Measurements from ENCODE around the gene RECQL.

DNA sequence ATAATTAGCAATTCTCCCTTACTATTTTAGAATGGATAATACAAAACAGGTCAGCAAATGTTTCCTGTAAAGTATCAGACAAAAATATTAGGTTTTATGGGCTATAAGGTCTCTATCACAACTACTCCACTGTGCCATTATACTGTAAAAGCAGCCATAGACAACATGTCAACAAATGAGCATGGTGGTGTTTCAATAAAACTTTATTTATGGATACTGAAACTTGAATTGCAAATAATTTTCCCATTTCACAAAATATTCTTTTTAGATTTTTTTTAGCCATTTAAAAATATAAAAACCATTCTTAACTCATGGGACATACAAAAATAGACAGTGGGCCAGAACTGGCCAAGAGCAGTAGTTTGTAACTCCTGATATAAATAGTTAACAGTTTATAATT is 15.4 kb downstream of the RECQL start:
- TF ChIP-seq CHD2 (IDR thresholded peaks at IDR 0.05; ENCODE audit: low read depth, low read length) = no peak
- TF ChIP-seq TBP (optimal IDR thresholded peaks at IDR 0.05; ENCODE audit: low read depth, low read length) = no peak
- TF ChIP-seq POLR2AphosphoS5 (IDR thresholded peaks at IDR 0.05; ENCODE audit: control insufficient read depth, insufficient read depth, low read depth, low read length) = no peak
- TF ChIP-seq SPI1 (IDR thresholded peaks at IDR 0.05; ENCODE audit: borderline replicate concordance, low read depth, low read length) = no peak
- no peak for TF ChIP-seq POLR2A (conservative IDR thresholded peaks at IDR 0.05)
- TF ChIP-seq, protein P1, sequence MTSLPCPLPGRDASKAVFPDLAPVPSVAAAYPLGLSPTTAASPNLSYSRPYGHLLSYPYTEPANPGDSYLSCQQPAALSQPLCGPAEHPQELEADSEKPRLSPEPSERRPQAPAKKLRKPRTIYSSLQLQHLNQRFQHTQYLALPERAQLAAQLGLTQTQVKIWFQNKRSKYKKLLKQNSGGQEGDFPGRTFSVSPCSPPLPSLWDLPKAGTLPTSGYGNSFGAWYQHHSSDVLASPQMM (CRISPR knock-in tag; IDR thresholded peaks at IDR 0.05) = no peak
- no peak for TF ChIP-seq ZBTB1 (CRISPR knock-in tag; IDR thresholded peaks at IDR 0.05; ENCODE audit: borderline replicate concordance, low read depth)
- no peak for TF ChIP-seq MXI1 (IDR thresholded peaks at IDR 0.05; ENCODE audit: low read depth, low read length)
- TF ChIP-seq MAFG (tag; conservative IDR thresholded peaks at IDR 0.05) = no peak
- TF ChIP-seq GATA2 (CRISPR knock-in tag; IDR thresholded peaks at IDR 0.05) = no peak
- TF ChIP-seq, protein P2, sequence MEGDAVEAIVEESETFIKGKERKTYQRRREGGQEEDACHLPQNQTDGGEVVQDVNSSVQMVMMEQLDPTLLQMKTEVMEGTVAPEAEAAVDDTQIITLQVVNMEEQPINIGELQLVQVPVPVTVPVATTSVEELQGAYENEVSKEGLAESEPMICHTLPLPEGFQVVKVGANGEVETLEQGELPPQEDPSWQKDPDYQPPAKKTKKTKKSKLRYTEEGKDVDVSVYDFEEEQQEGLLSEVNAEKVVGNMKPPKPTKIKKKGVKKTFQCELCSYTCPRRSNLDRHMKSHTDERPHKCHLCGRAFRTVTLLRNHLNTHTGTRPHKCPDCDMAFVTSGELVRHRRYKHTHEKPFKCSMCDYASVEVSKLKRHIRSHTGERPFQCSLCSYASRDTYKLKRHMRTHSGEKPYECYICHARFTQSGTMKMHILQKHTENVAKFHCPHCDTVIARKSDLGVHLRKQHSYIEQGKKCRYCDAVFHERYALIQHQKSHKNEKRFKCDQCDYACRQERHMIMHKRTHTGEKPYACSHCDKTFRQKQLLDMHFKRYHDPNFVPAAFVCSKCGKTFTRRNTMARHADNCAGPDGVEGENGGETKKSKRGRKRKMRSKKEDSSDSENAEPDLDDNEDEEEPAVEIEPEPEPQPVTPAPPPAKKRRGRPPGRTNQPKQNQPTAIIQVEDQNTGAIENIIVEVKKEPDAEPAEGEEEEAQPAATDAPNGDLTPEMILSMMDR (IDR thresholded peaks at IDR 0.05 in 2 of 3, conservative IDR thresholded peaks at IDR 0.05 in 1 of 3; ENCODE audit: insufficient read depth in 2 of 3, low read depth in 1 of 3, low read length in 3 of 3) = no peak
- TF ChIP-seq, protein P3, sequence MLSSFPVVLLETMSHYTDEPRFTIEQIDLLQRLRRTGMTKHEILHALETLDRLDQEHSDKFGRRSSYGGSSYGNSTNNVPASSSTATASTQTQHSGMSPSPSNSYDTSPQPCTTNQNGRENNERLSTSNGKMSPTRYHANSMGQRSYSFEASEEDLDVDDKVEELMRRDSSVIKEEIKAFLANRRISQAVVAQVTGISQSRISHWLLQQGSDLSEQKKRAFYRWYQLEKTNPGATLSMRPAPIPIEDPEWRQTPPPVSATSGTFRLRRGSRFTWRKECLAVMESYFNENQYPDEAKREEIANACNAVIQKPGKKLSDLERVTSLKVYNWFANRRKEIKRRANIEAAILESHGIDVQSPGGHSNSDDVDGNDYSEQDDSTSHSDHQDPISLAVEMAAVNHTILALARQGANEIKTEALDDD (IDR thresholded peaks at IDR 0.05) = no peak
